PFSK-1 (cell line): ENCODE data around the gene GPATCH2L.

ENCODE experiments used
- FOXP2 ChIP-seq: optimal IDR thresholded peaks from 2 replicates; pipeline ENCODE3; 2011; ENCODE audit warnings: borderline replicate concordance, control low read depth, inconsistent platforms; ENCODE audit not compliant: insufficient read depth; ENCODE audit errors: extremely low read length, extremely low read depth
- POLR2AphosphoS5 ChIP-seq: IDR thresholded peaks from 2 replicates; pipeline ENCODE4 v1.6.1; 2012; ENCODE audit warnings: low read depth, mild to moderate bottlenecking, control low read depth, low read length, moderate library complexity
- SIN3A ChIP-seq: IDR thresholded peaks from 2 replicates; pipeline ENCODE4 v1.6.1; 2012; ENCODE audit warnings: mild to moderate bottlenecking, low read length, moderate library complexity, borderline replicate concordance; ENCODE audit not compliant: insufficient read depth
- TAF1 ChIP-seq: IDR thresholded peaks from 2 replicates; pipeline ENCODE4 v1.6.1; 2012; ENCODE audit warnings: low read length, control low read depth, borderline replicate concordance; ENCODE audit not compliant: insufficient read depth
- TF ChIP-seq, protein P1 (sequence below), 2 experiments: IDR thresholded peaks; 2 replicates each; pipeline versions ENCODE4 v1.6.1 to v1.8.0; 2011 to 2012; ENCODE audit warnings: low read depth in 2 of 2, low read length in 2 of 2, control low read depth in 1 of 2, inconsistent platforms in 1 of 2, mild to moderate bottlenecking in 1 of 2, moderate library complexity in 1 of 2; ENCODE audit not compliant: insufficient read depth in 1 of 2

The GPATCH2L gene

DNA sequence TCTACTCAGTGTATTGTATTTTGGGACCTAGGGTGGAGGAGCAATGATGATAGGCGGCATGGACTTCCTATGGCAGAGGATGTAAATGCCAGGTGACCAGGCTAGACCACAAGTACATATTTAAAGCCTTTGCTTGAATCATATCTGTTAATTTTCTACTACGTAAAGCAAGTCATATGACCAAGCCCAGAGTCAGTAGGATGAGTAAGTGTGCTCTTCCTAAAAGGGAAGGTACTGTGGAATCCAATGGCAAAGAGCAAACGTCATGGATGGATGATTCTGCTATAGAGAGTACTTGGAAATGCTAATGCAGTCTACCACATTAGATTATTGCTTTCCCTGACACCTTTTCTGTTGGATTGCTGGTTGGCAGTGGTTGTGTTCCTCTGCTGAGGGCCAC lies 16.8 kb downstream of the GPATCH2L start:
- TF ChIP-seq SIN3A (no peak), POLR2AphosphoS5 (no peak), FOXP2 (no peak), TAF1 (no peak)
- TF ChIP-seq, protein P1, sequence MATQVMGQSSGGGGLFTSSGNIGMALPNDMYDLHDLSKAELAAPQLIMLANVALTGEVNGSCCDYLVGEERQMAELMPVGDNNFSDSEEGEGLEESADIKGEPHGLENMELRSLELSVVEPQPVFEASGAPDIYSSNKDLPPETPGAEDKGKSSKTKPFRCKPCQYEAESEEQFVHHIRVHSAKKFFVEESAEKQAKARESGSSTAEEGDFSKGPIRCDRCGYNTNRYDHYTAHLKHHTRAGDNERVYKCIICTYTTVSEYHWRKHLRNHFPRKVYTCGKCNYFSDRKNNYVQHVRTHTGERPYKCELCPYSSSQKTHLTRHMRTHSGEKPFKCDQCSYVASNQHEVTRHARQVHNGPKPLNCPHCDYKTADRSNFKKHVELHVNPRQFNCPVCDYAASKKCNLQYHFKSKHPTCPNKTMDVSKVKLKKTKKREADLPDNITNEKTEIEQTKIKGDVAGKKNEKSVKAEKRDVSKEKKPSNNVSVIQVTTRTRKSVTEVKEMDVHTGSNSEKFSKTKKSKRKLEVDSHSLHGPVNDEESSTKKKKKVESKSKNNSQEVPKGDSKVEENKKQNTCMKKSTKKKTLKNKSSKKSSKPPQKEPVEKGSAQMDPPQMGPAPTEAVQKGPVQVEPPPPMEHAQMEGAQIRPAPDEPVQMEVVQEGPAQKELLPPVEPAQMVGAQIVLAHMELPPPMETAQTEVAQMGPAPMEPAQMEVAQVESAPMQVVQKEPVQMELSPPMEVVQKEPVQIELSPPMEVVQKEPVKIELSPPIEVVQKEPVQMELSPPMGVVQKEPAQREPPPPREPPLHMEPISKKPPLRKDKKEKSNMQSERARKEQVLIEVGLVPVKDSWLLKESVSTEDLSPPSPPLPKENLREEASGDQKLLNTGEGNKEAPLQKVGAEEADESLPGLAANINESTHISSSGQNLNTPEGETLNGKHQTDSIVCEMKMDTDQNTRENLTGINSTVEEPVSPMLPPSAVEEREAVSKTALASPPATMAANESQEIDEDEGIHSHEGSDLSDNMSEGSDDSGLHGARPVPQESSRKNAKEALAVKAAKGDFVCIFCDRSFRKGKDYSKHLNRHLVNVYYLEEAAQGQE (IDR thresholded peaks at IDR 0.05; ENCODE audit: insufficient read depth in 1 of 2, low read depth in 2 of 2, low read length in 2 of 2): no peak

- TF ChIP-seq TAF1 (no peak), SIN3A (no peak), POLR2AphosphoS5 (no peak), FOXP2 (no peak)
- TF ChIP-seq, protein P1 (IDR thresholded peaks at IDR 0.05; ENCODE audit: insufficient read depth in 1 of 2, low read depth in 2 of 2, low read length in 2 of 2): no peak
Observed at GRCh38 chr14:76169776-76170175, 18.1 kb downstream of the GPATCH2L start.

GRCh38 chr14:76174982-76175381 lies 23.3 kb downstream of the GPATCH2L start:
- TF ChIP-seq, protein P1 (IDR thresholded peaks at IDR 0.05; ENCODE audit: insufficient read depth in 1 of 2, low read depth in 2 of 2, low read length in 2 of 2): no peak
- TF ChIP-seq TAF1: no peak
- no peak for TF ChIP-seq SIN3A
- TF ChIP-seq FOXP2: no peak
- no peak for TF ChIP-seq POLR2AphosphoS5

- TF ChIP-seq, protein P1 (IDR thresholded peaks at IDR 0.05; ENCODE audit: insufficient read depth in 1 of 2, low read depth in 2 of 2, low read length in 2 of 2): no peak
- TF ChIP-seq SIN3A: no peak
Observed at GRCh38 chr14:76175942-76176341, 24.2 kb downstream of the GPATCH2L start.

GRCh38 chr14:76181546-76181945 lies 29.8 kb downstream of the GPATCH2L start:
- no peak for TF ChIP-seq TAF1
- TF ChIP-seq FOXP2: no peak
- TF ChIP-seq, protein P1 (IDR thresholded peaks at IDR 0.05; ENCODE audit: insufficient read depth in 1 of 2, low read depth in 2 of 2, low read length in 2 of 2): no peak
- no peak for TF ChIP-seq SIN3A
- TF ChIP-seq POLR2AphosphoS5: no peak
